ENCODE data around the gene BBLN. TPM values are rescaled to one million over a fixed set of nuclear protein-coding genes. Genes with fewer than 3 reads are reported as not detected.

The BBLN gene
- total and polyA plus RNA-seq, 3 experiments from 2014 or later: 75.5 to 137 (median 78.4) TPM

DNA sequence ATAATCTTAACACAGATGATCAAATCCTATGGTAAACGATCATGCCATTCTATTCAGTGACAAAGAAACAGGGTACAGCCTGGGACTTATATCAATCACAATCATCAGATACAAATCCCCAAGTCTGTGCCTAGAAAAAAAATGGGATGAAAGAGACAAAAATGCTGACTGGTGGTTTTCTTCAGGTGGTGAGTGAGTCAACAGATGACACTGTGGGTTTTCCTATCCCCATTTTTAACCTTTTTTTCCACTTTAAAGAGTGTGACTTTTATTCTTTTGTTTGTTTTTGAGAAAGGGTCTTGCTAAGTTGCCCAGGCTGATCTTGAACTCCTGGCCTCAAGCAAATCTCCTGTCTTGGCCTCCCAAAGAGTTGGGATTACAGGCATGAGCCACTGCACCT, 28.1 kb downstream of the BBLN start:
- H3K4me3 ChIP-seq (ENCODE audit: low read length): no peak overlapping the region
- no peak for DNase-seq
- H3K27me3 ChIP-seq (ENCODE audit: insufficient read depth, low read length, poor library complexity, severe bottlenecking): no peaks in the 10 kb centered on the region
- H3K36me3 ChIP-seq (ENCODE audit: insufficient read depth, low read length): peaks cover 18% of the 10 kb centered on the region
- H3K9me3 Mint-ChIP-seq: no peaks in the 10 kb centered on the region
- peaks cover 21 to 48% (median 32%) of the 10 kb centered on the region in 3 donors for H3K4me1 Mint-ChIP-seq
- no peak overlapping the region for H3K27ac ChIP-seq (ENCODE audit: low read depth, low read length)
- peaks cover 13% of the 10 kb centered on the region for H3K4me1 ChIP-seq (ENCODE audit: insufficient read depth, low read length)
- H3K36me3 Mint-ChIP-seq: peaks cover 0 to 56% (median 11%) of the 10 kb centered on the region in 3 donors
- peaks cover 0 to 3% of the 10 kb centered on the region in 2 donors for H3K27me3 Mint-ChIP-seq
- H3K9me3 ChIP-seq (ENCODE audit: low read length): no peaks in the 10 kb centered on the region
- peak overlapping the region in 3 of 8 donors; percentile 23 to 61 (median 29) for H3K27ac Mint-ChIP-seq
- peak overlapping the region in 1 of 7 donors; percentile 38 for H3K4me3 Mint-ChIP-seq
- ChIA-PET CTCF (no interaction called here), POLR2A (interaction anchor here (0.7 kb wide), 1 partner anchor 131 kb away, joined by 3 read pairs; no protein-coding TSS in a partner anchor)

DNA sequence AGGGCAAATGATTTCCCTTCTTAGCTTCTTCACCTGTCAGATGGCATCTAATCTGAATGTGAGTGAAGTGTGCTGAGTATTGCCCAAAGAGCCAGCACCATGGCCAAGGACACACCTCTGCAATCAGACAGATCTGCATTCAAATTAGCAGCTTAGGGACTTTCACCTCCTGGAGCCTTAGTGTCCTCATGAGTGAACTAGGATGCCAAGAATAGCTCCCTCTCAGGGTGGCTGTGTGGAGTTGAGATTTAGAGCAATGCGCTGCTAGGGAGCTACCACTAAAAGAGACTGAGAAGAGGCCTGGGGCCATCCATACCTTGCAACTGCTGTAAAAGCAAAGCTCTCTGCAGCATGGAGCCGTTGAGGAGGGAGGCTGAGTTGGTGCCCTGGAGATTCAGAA, 29.9 kb downstream of the BBLN start:
- no peak for DNase-seq
- Mint-ChIP-seq H3K27me3 (peaks cover 0 to 3% of the 10 kb centered on the region in 2 donors), H3K9me3 (no peaks in the 10 kb centered on the region), H3K27ac (peak overlapping the region in 7 of 8 donors; percentile 44 to 97 (median 65)), H3K4me1 (peaks cover 20 to 49% (median 28%) of the 10 kb centered on the region in 3 donors), H3K36me3 (peaks cover 0 to 44% (median 9%) of the 10 kb centered on the region in 3 donors), H3K4me3 (peak overlapping the region; percentile 80 to 97 (median 95))
- POLR2A ChIA-PET: interaction anchor here (0.6 to 2.4 kb wide), 5 partner anchors 30 to 325 kb away, joined by 3 to 13 read pairs (median 5); partner anchors contain the start of gene BBLN
- H3K4me1 ChIP-seq (ENCODE audit: insufficient read depth, low read length): peaks cover 13% of the 10 kb centered on the region
- peaks cover 15% of the 10 kb centered on the region for H3K36me3 ChIP-seq (ENCODE audit: insufficient read depth, low read length)
- peak overlapping the region; percentile 1 for H3K4me3 ChIP-seq (ENCODE audit: low read length)
- no peaks in the 10 kb centered on the region for H3K9me3 ChIP-seq (ENCODE audit: low read length)
- CTCF ChIA-PET: interaction anchor here (1.0 to 2.0 kb wide), 3 partner anchors 27 to 73 kb away, joined by 3 to 5 read pairs (median 3); partner anchors contain the start of gene BBLN
- no peaks in the 10 kb centered on the region for H3K27me3 ChIP-seq (ENCODE audit: insufficient read depth, low read length, poor library complexity, severe bottlenecking)
- peak overlapping the region; percentile 80 for H3K27ac ChIP-seq (ENCODE audit: low read depth, low read length)

DNA sequence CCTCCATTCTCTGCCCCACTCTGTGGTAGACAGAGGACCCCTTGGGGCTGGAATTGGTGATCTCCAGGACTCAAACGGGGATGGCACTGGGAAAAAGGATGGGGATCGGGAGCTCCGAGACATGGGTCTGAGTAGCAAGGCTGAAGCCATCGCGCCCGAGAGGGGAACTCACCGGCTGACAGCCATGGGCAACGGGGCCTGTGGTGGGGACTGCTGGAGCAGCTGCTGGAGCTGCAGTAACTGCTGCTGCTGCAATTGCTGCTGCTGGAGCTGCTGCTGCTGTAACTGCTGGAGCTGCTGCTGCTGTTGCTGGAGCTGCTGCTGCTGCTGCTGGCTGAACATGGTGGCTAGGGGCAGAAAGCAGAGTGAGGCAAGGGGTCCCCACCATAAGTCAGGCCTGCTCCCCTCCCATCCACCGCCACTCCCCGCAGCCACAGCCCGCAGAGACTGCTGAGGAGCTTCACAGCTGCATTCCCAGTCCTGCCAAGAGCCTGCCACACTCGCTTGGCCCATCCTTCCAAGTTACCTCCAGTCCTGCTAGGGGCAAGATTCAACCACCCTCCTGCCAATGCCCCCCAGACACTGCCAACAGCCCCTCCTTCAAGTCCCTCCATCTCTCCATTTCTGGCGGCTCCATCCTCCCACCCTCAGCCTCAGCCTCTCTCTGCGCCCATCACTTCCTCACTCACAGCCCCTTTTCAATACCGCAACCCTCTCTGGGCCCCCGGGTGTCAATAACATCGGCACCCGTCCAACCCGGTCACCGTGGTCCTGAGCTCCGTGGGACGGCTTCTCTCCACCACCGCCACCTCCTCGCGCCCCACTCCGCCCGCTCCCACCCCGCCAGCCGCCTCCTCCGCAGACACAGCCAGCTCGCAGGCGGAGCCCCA, 30.7 kb downstream of the BBLN start:
- Mint-ChIP-seq H3K27me3 (peaks cover 0 to 3% of the 10 kb centered on the region in 2 donors), H3K9me3 (no peaks in the 10 kb centered on the region), H3K36me3 (peaks cover 0 to 37% (median 9%) of the 10 kb centered on the region in 3 donors), H3K27ac (peak overlapping the region; percentile 78 to 97 (median 93)), H3K4me1 (peaks cover 20 to 49% (median 28%) of the 10 kb centered on the region in 3 donors), H3K4me3 (peak overlapping the region; percentile 87 to 97 (median 96))
- CTCF ChIA-PET: interaction anchor here (0.7 to 2.0 kb wide), 7 partner anchors 10 to 150 kb away, joined by 3 to 6 read pairs (median 3); partner anchors contain the start of gene BBLN
- H3K9me3 ChIP-seq (ENCODE audit: low read length): no peaks in the 10 kb centered on the region
- H3K4me1 ChIP-seq (ENCODE audit: insufficient read depth, low read length): peaks cover 13% of the 10 kb centered on the region
- peaks cover 15% of the 10 kb centered on the region for H3K36me3 ChIP-seq (ENCODE audit: insufficient read depth, low read length)
- no peaks in the 10 kb centered on the region for H3K27me3 ChIP-seq (ENCODE audit: insufficient read depth, low read length, poor library complexity, severe bottlenecking)
- POLR2A ChIA-PET: interaction anchor here (0.6 to 2.4 kb wide), 4 partner anchors 31 to 181 kb away, joined by 3 to 13 read pairs (median 4); partner anchors contain the start of genes BBLN and URM1
- no peak for DNase-seq
- H3K4me3 ChIP-seq (ENCODE audit: low read length): peak overlapping the region; percentile 80
- H3K27ac ChIP-seq (ENCODE audit: low read depth, low read length): peak overlapping the region; percentile 80

DNA sequence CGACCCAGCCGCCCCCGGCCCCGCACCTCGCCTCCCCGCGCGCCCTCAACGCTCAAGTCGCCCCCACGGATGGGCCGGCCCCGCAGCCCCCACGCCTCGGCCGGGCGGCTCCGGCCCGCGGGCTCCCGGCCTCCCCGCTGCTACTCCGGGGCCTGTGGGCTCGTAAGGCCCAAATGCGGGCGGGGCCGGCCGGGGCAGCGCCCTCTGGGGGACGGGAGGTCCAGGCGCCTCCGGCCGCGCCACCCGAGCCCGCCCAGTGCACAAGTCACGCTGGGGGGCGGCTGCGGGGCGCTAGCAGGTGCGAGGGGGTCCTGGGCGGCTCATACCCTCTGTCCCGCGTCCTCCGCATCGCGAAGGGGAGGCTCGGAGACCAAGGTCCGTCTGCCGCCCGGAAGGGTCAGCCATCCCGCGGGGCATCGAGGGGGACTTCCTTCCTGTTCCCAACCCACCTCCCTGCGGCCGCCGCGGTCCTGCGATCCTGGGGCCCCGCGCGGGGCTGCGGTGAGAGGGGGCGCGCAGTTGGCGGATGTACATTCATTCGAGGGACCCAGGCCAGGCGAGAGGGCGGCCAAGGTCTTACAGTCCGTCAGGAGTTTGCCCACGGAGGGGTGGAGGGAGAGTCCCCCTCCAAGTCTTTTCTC, 31.5 kb downstream of the BBLN start, which contains the start of gene CIZ1:
Gene CIZ1, minus strand, starts transcription at position 167 of the 641 bp plus-strand sequence. CDS start 715 bp downstream, outside the sequence.
- H3K27ac ChIP-seq (ENCODE audit: low read depth, low read length): peak within 1 kb of the TSS; percentile 80
- peaks cover 15% of the 10 kb centered on the region for H3K36me3 ChIP-seq (ENCODE audit: insufficient read depth, low read length)
- H3K27me3 Mint-ChIP-seq: peaks cover 0 to 5% of the 10 kb centered on the region in 2 donors
- POLR2A ChIA-PET: interaction anchor here (0.6 to 2.4 kb wide), 2 partner anchors 32 to 180 kb away, joined by 4 to 13 read pairs; partner anchors contain the start of genes BBLN and URM1
- peak within 1 kb of the TSS; percentile 87 to 97 (median 96) for H3K4me3 Mint-ChIP-seq
- no peaks in the 10 kb centered on the region for H3K9me3 ChIP-seq (ENCODE audit: low read length)
- H3K4me1 Mint-ChIP-seq: peaks cover 20 to 46% (median 24%) of the 10 kb centered on the region in 3 donors
- no peaks in the 10 kb centered on the region for H3K9me3 Mint-ChIP-seq
- no peaks in the 10 kb centered on the region for H3K27me3 ChIP-seq (ENCODE audit: insufficient read depth, low read length, poor library complexity, severe bottlenecking)
- peak within 1 kb of the TSS; percentile 78 to 97 (median 93) for H3K27ac Mint-ChIP-seq
- H3K4me1 ChIP-seq (ENCODE audit: insufficient read depth, low read length): peaks cover 13% of the 10 kb centered on the region
- peak within 1 kb of the TSS; percentile 80 for H3K4me3 ChIP-seq (ENCODE audit: low read length)
- CTCF ChIA-PET: interaction anchor here (0.7 to 2.0 kb wide), 8 partner anchors 9 to 457 kb away, joined by 3 to 6 read pairs (median 3); partner anchors contain the start of gene TOR2A
- DNase-seq: peak; percentile 64 to 78 (median 70)
- H3K36me3 Mint-ChIP-seq: peaks cover 0 to 31% (median 9%) of the 10 kb centered on the region in 3 donors

DNA sequence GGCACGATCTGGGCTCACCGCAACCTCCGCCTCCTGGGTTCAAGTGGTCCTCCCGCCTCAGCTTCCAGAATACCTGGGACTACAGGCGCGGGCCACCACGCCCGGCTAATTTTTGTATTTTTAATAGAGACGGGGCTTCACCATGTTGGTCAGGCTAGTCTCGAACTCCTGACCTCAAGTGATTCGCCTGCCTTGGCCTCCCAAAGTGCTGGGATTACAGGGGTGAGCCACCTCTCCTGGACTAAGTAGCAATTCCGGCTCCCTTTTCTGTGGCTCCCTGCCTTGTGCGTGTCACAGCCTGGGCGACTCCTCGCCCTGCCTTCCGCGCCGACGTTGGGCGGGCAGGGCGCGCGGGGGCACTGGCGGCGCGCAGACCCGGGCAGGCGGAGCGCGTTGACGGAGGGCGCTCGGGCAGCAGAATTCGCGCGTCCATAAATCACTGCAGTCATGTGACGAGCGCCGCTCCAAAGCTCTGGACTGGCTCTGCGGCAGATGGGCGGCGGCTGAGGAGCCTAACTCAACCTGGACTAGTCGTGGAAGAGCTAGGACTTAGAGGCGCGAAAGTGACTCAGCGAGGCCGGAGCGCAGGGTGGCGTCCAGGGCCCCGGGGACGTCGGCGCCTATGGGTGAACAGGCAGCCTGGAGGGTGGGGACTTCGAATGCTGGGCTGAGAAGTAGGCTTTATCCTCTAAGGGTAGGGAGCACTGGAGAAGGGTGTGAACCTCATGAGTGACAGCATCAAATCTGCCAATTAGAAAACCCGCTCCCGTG, 32.7 kb downstream of the BBLN start:
- no peak overlapping the region for H3K27ac ChIP-seq (ENCODE audit: low read depth, low read length)

DNA sequence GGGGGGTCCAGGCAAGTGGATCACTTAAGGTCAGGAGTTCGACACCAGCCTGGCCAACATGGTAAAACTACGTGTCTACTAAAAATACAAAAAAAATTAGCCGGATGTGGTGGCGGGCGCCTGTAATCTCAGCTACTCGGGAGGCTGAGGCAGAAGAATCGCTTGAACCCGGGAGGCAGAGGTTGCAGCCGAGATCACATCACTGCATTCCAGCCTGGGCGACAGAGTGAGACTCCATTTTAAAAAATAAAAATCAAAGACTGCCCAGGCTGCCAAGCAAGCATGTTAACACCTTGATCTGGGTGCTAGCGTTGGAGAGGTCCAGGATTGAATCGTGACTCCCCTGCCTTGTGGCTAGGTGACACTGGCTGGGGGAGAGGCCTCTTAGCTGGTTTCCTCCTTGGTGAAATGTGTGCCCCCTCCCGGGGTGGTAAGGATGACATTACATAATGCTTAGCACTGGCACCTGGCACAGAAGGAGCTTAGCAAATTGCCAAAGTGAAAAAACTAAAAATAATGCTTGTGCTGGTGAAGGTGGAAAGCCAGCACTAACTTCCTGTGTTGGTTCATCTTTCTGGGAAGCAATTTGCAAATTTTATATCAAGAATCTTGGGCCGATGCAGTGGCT, 33.5 kb downstream of the BBLN start:
- ChIA-PET CTCF (interaction anchor here (0.9 to 1.5 kb wide), 2 partner anchors 10 to 14 kb away, joined by 3 read pairs; no protein-coding TSS in a partner anchor), POLR2A (no interaction called here)
- H3K4me3 ChIP-seq (ENCODE audit: low read length): no peak overlapping the region
- DNase-seq: no peak
- Mint-ChIP-seq H3K9me3 (no peaks in the 10 kb centered on the region), H3K36me3 (peaks cover 0 to 15% (median 5%) of the 10 kb centered on the region in 3 donors), H3K4me3 (peak overlapping the region in 6 of 7 donors; percentile 15 to 96 (median 47)), H3K27me3 (peaks cover 0 to 5% of the 10 kb centered on the region in 2 donors), H3K27ac (no peak overlapping the region), H3K4me1 (peaks cover 12 to 32% (median 18%) of the 10 kb centered on the region in 3 donors)
- peaks cover 9% of the 10 kb centered on the region for H3K36me3 ChIP-seq (ENCODE audit: insufficient read depth, low read length)
- H3K4me1 ChIP-seq (ENCODE audit: insufficient read depth, low read length): peaks cover 13% of the 10 kb centered on the region
- H3K27me3 ChIP-seq (ENCODE audit: insufficient read depth, low read length, poor library complexity, severe bottlenecking): no peaks in the 10 kb centered on the region
- no peaks in the 10 kb centered on the region for H3K9me3 ChIP-seq (ENCODE audit: low read length)
- H3K27ac ChIP-seq (ENCODE audit: low read depth, low read length): no peak overlapping the region

More for the DNA sequence above, 32.7 kb downstream of the BBLN start:
- DNase-seq: peak in 3 of 5 donors; percentile 15 to 62 (median 52)
- Mint-ChIP-seq H3K4me1 (peaks cover 18 to 38% (median 18%) of the 10 kb centered on the region in 3 donors), H3K9me3 (no peaks in the 10 kb centered on the region), H3K27ac (peak overlapping the region in 1 of 8 donors; percentile 52), H3K27me3 (peaks cover 0 to 5% of the 10 kb centered on the region in 2 donors), H3K4me3 (peak overlapping the region; percentile 19 to 96 (median 58)), H3K36me3 (peaks cover 0 to 21% (median 6%) of the 10 kb centered on the region in 3 donors)
- CTCF ChIA-PET: interaction anchor here (0.9 to 1.5 kb wide), 3 partner anchors 9 to 113 kb away, joined by 3 read pairs; no protein-coding TSS in a partner anchor
- no peaks in the 10 kb centered on the region for H3K27me3 ChIP-seq (ENCODE audit: insufficient read depth, low read length, poor library complexity, severe bottlenecking)
- POLR2A ChIA-PET: no interaction called here
- peaks cover 15% of the 10 kb centered on the region for H3K36me3 ChIP-seq (ENCODE audit: insufficient read depth, low read length)
- H3K9me3 ChIP-seq (ENCODE audit: low read length): no peaks in the 10 kb centered on the region
- H3K4me1 ChIP-seq (ENCODE audit: insufficient read depth, low read length): peaks cover 13% of the 10 kb centered on the region
- no peak overlapping the region for H3K4me3 ChIP-seq (ENCODE audit: low read length)
